Transverse colon (tissue), 4 donors: ENCODE data around the gene THBS1. TPM values are rescaled to one million over a fixed set of nuclear protein-coding genes. Genes with fewer than 3 reads are reported as not detected.

Experiments used
- DNase-seq: peaks from one replicate; pipeline ENCODE4 v3.0.0-alpha.2; 2019
- H3K27ac ChIP-seq, 4 donors: fragments of 200-600 bp; sonication (generic); 2 replicates each; pipeline ENCODE4 v1.5.1; 2016 to 2018; ENCODE audit warnings: inconsistent platforms in 4 of 4
- H3K27me3 ChIP-seq: fragments of 200-600 bp; sonication (generic); 2 replicates; pipeline ENCODE4 v1.5.1; 2017; ENCODE audit warnings: inconsistent platforms
- H3K36me3 ChIP-seq, 4 donors: fragments of 200-600 bp; sonication (generic); 2 replicates each; pipeline ENCODE4 v1.5.1; 2017 to 2019; ENCODE audit warnings: inconsistent platforms in 4 of 4
- H3K4me1 ChIP-seq, 4 donors: fragments of 200-600 bp; sonication (generic); 2 replicates each; pipeline ENCODE4 v1.5.1; 2017 to 2020; ENCODE audit warnings: inconsistent platforms in 4 of 4
- H3K4me3 ChIP-seq, 4 donors: fragments of 200-600 bp; sonication (generic); 1 replicate in 1 of 4; 2 replicates in 3 of 4; pipeline versions ENCODE4 v1.5.1 to v1.6.1; 2017 to 2019; ENCODE audit warnings: inconsistent platforms in 4 of 4
- H3K9me3 ChIP-seq, 2 donors: fragments of 200-600 bp; sonication (generic); 2 replicates each; pipeline ENCODE4 v1.5.1; 2017 to 2019; ENCODE audit warnings: inconsistent platforms in 2 of 2
- CTCF ChIP-seq, 5 experiments: fragments of 200-600 bp in 3 of 5; fragments of 450-650 bp in 2 of 5; sonication (generic) in 3 of 5; IDR thresholded peaks; 1 replicate in 2 of 5; 2 replicates in 3 of 5; pipeline ENCODE4 v1.5.1; 2016 to 2017; ENCODE audit warnings: antibody characterized with exemption in 5 of 5, inconsistent platforms in 3 of 5, mild to moderate bottlenecking in 2 of 5, moderate library complexity in 1 of 5
- EP300 ChIP-seq: sonication (generic); formaldehyde crosslinking; IDR thresholded peaks from one replicate; pipeline ENCODE4 v1.6.1; 2017; ENCODE audit warnings: antibody characterized with exemption, low read depth
- POLR2A ChIP-seq: fragments of 450-650 bp; IDR thresholded peaks from one replicate; pipeline ENCODE4 v1.6.1; 2016; ENCODE audit warnings: antibody characterized with exemption, mild to moderate bottlenecking, moderate library complexity
- POLR2AphosphoS5 ChIP-seq, 3 donors: sonication (generic); formaldehyde crosslinking; IDR thresholded peaks; one replicate each; pipeline ENCODE4 v1.6.1; 2016; ENCODE audit warnings: antibody characterized with exemption in 3 of 3
- WGBS, 2 donors: methylation state at CpG; one replicate each; pipeline ENCODE4 v1.1.5; 2018; ENCODE audit warnings: low coverage in 1 of 2; 5-methylcytosine and 5-hydroxymethylcytosine counted together
- in situ Hi-C, 4 donors: fragments of 200-750 bp; cut with MboI; loops; one replicate each; pipeline versions ENCODE4 v1.15.0 to v1.15.1; 2017; ENCODE audit warnings: low sequenced_read_pairs in 3 of 4, low pct_ligation_motif_present in 1 of 4, low pct_unique_long_range_greater_than_20kb in 1 of 4
- intact Hi-C: fragments of 100-400 bp; cut with DNase I; formaldehyde crosslinking; loops from one replicate; pipeline ENCODE4 v1.15.1; 2023; ENCODE audit warnings: low total_unique reads
- total RNA-seq, 4 donors: library from RNA; depleted of rRNA; stranded (reverse); fragments of >200 nt; gene quantifications; one replicate each; pipeline ENCODE4 v1.1.0, GENCODE V29; 2016

Gene THBS1
- total RNA-seq, 4 donors from 2014 or later: 197 to 753 (median 410) TPM

- WGBS, 2 donors: 60 to 88% methylated on average over 2 of the region's 2 CpGs
- no peak for DNase-seq
- H3K9me3 ChIP-seq: no peaks in the 10 kb centered on the region
- in situ Hi-C loops (no loop called here), intact Hi-C loops (no loop called here)
- TF ChIP-seq POLR2AphosphoS5 (IDR thresholded peaks at IDR 0.05) (no peak), CTCF (IDR thresholded peaks at IDR 0.05) (no peak), POLR2A (no peak), EP300 (no peak)
- no peaks in the 10 kb centered on the region for H3K4me1 ChIP-seq
- no peaks in the 10 kb centered on the region for H3K36me3 ChIP-seq
- no peak overlapping the region for H3K4me3 ChIP-seq
- peak overlapping the region in 1 of 4 donors; percentile 22 for H3K27ac ChIP-seq
- H3K27me3 ChIP-seq: no peaks in the 10 kb centered on the region
These were observed 41.4 kb upstream of the THBS1 start for GRCh38 chr15:39539466-39539865.

- in situ Hi-C loops: no loop called here
- Histone ChIP-seq H3K4me3 (no peak overlapping the region), H3K27me3 (no peaks in the 10 kb centered on the region), H3K36me3 (no peaks in the 10 kb centered on the region), H3K27ac (no peak overlapping the region), H3K9me3 (peaks cover 1 to 2% of the 10 kb centered on the region in 2 donors), H3K4me1 (no peaks in the 10 kb centered on the region)
- WGBS, 2 donors: 74 to 76% methylated on average over 3 of the region's 3 CpGs
- DNase-seq: no peak
- no peak for TF ChIP-seq POLR2A
- TF ChIP-seq CTCF (IDR thresholded peaks at IDR 0.05): no peak
- TF ChIP-seq POLR2AphosphoS5 (IDR thresholded peaks at IDR 0.05): no peak
- TF ChIP-seq EP300: no peak
- intact Hi-C loops: no loop called here
These were observed 40.8 kb upstream of the THBS1 start for GRCh38 chr15:39539973-39540558.

GRCh38 chr15:39542385-39543065 is 38.4 kb upstream of the THBS1 start:
- no peak overlapping the region for H3K4me3 ChIP-seq
- H3K4me1 ChIP-seq: no peaks in the 10 kb centered on the region
- in situ Hi-C loops (no loop called here), intact Hi-C loops (no loop called here)
- TF ChIP-seq POLR2AphosphoS5 (IDR thresholded peaks at IDR 0.05) (no peak), POLR2A (no peak), CTCF (IDR thresholded peaks at IDR 0.05) (no peak), EP300 (no peak)
- H3K27ac ChIP-seq: no peak overlapping the region
- H3K9me3 ChIP-seq: peaks cover 5 to 8% of the 10 kb centered on the region in 2 donors
- no peaks in the 10 kb centered on the region for H3K27me3 ChIP-seq
- DNase-seq: no peak
- H3K36me3 ChIP-seq: no peaks in the 10 kb centered on the region
- 94 to 100% methylated on average over 2 to 4 of the region's 4 CpGs for WGBS, 2 donors

- H3K4me3 ChIP-seq: no peak overlapping the region
- no peak for TF ChIP-seq CTCF (IDR thresholded peaks at IDR 0.05)
- no peak for TF ChIP-seq POLR2A
- WGBS, 2 donors: 17% methylated on average over 1 of the region's 1 CpG; no CpG with 5 or more reads in 1 of the 2 donors
- H3K27ac ChIP-seq: no peak overlapping the region
- H3K36me3 ChIP-seq: no peaks in the 10 kb centered on the region
- peaks cover 5 to 8% of the 10 kb centered on the region in 2 donors for H3K9me3 ChIP-seq
- no peak for DNase-seq
- in situ Hi-C loops: no loop called here
- intact Hi-C loops: no loop called here
- H3K4me1 ChIP-seq: no peaks in the 10 kb centered on the region
- no peaks in the 10 kb centered on the region for H3K27me3 ChIP-seq
These were observed 37.2 kb upstream of the THBS1 start for GRCh38 chr15:39543651-39544050.
